ENCODE results near the gene LINC01488.

DNA sequence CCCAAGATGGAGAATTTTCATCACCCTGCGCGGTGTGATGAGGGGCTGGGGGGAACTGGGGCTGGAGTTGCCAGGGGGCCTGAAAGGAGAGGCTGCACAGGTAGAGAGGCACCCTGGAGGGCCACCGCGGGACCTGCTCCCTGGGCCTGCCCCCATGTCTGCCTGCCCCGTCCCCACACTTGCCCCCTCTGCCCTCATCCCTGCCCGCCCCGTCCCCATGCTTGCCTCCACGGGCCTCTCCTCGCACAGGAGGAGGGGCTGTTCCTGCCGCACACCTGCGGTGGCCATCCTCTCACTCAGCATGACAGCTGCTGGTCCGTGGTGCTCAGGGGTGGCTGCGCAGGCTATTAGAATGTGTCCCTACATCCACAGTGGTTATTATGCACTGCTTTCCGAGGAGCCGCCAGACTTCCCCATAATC is 43.5 kb downstream of the LINC01488 start:
- TF ChIP-seq ZNF274 (IDR thresholded peaks at IDR 0.05; ENCODE audit: low read depth, low read length) (no peak), YY1 (IDR thresholded peaks at IDR 0.05; ENCODE audit: insufficient read depth, insufficient read length) (no peak)
